Suprapubic skin (tissue), 4 donors: ENCODE measurements around the gene DNAJC4. TPM values are rescaled to one million over a fixed set of nuclear protein-coding genes. Genes with fewer than 3 reads are reported as not detected.

ENCODE experiments used
- DNase-seq, 2 donors: peaks; one replicate each; pipeline ENCODE4 v3.0.0-alpha.2; 2019; ENCODE audit warnings: low spot score in 2 of 2
- H3K27ac ChIP-seq: fragments of 200-600 bp; sonication (generic); one replicate; pipeline ENCODE4 v1.5.1; 2019
- H3K27me3 ChIP-seq: fragments of 200-600 bp; sonication (generic); one replicate; pipeline ENCODE4 v1.5.1; 2019
- H3K36me3 ChIP-seq: fragments of 200-600 bp; sonication (generic); one replicate; pipeline ENCODE4 v1.5.1; 2019
- H3K4me1 ChIP-seq: fragments of 200-600 bp; sonication (generic); one replicate; pipeline ENCODE4 v1.5.1; 2019
- H3K4me3 ChIP-seq: fragments of 200-600 bp; sonication (generic); one replicate; pipeline ENCODE4 v1.5.1; 2019; ENCODE audit warnings: mild to moderate bottlenecking
- H3K9me3 ChIP-seq: fragments of 200-600 bp; sonication (generic); one replicate; pipeline ENCODE4 v1.5.1; 2019
- CTCF ChIP-seq, 2 donors: fragments of 200-600 bp in 1 of 2; fragments of 450-650 bp in 1 of 2; sonication (generic) in 1 of 2; IDR thresholded peaks; one replicate each; pipeline ENCODE4 v1.5.1; 2016 to 2019; ENCODE audit warnings: antibody characterized with exemption in 2 of 2, mild to moderate bottlenecking in 1 of 2, moderate library complexity in 1 of 2
- EP300 ChIP-seq: sonication (generic); formaldehyde crosslinking; IDR thresholded peaks from one replicate; pipeline ENCODE4 v1.6.1; 2017; ENCODE audit warnings: antibody characterized with exemption
- POLR2A ChIP-seq, 2 donors: fragments of 450-650 bp; IDR thresholded peaks; one replicate each; pipeline ENCODE4 v1.6.1; 2017; ENCODE audit warnings: antibody characterized with exemption in 2 of 2, mild to moderate bottlenecking in 2 of 2, moderate library complexity in 2 of 2
- POLR2AphosphoS5 ChIP-seq, 3 donors: sonication (generic); formaldehyde crosslinking; IDR thresholded peaks; one replicate each; pipeline ENCODE4 v1.6.1; 2017; ENCODE audit warnings: antibody characterized with exemption in 3 of 3
- WGBS: methylation state at CpG from one replicate; pipeline ENCODE4 v1.1.5; 2018; 5-methylcytosine and 5-hydroxymethylcytosine counted together
- total RNA-seq, 4 donors: library from RNA; depleted of rRNA; stranded (reverse); fragments of >200 nt; gene quantifications; one replicate each; pipeline ENCODE4 v1.1.0, GENCODE V29; 2016

Gene DNAJC4
- total RNA-seq, 4 donors from 2014 or later = 26.9 to 55.1 (median 37.3) TPM

GRCh38 chr11:64240435-64241240 lies 10.3 kb downstream of the DNAJC4 start, which contains the start of gene FKBP2:
TSS of gene FKBP2 (plus strand) at chr11:64241095. CDS start at chr11:64242388, 1,293 bp downstream.
- Histone ChIP-seq H3K9me3 (no peaks in the 10 kb centered on the region), H3K36me3 (peaks cover 32% of the 10 kb centered on the region), H3K4me3 (peak within 1 kb of the TSS; percentile 84), H3K27me3 (no peaks in the 10 kb centered on the region), H3K4me1 (peaks cover 82% of the 10 kb centered on the region), H3K27ac (peak within 1 kb of the TSS; percentile 97)
- DNase-seq = peak; percentile 98
- TF ChIP-seq POLR2A (IDR thresholded peaks at IDR 0.05) = peak; percentile 61 to 86
- no peak for TF ChIP-seq CTCF (IDR thresholded peaks at IDR 0.05)
- TF ChIP-seq EP300 = no peak
- peak in 2 of 3 donors; percentile 36 to 97 for TF ChIP-seq POLR2AphosphoS5 (IDR thresholded peaks at IDR 0.05)
- 2% methylated on average over 16 of the region's 58 CpGs for WGBS

GRCh38 chr11:64241241-64241490 lies 10.8 kb downstream of the DNAJC4 start:
- H3K4me1 ChIP-seq = peaks cover 82% of the 10 kb centered on the region
- no peaks in the 10 kb centered on the region for H3K9me3 ChIP-seq
- peak overlapping the region; percentile 84 for H3K4me3 ChIP-seq
- 0% methylated on average over 1 of the region's 24 CpGs for WGBS
- TF ChIP-seq EP300 (no peak), CTCF (IDR thresholded peaks at IDR 0.05) (no peak), POLR2A (IDR thresholded peaks at IDR 0.05) (no peak), POLR2AphosphoS5 (IDR thresholded peaks at IDR 0.05) (no peak)
- H3K27me3 ChIP-seq = no peaks in the 10 kb centered on the region
- H3K27ac ChIP-seq = peak overlapping the region; percentile 97
- DNase-seq = peak; percentile 100
- peaks cover 32% of the 10 kb centered on the region for H3K36me3 ChIP-seq

- Histone ChIP-seq H3K4me3 (peak overlapping the region; percentile 84), H3K27ac (peak overlapping the region; percentile 97), H3K27me3 (no peaks in the 10 kb centered on the region), H3K36me3 (peaks cover 32% of the 10 kb centered on the region), H3K4me1 (peaks cover 80% of the 10 kb centered on the region), H3K9me3 (no peaks in the 10 kb centered on the region)
- TF ChIP-seq POLR2AphosphoS5 (IDR thresholded peaks at IDR 0.05) (peak in 1 of 3 donors; percentile 25), EP300 (no peak), POLR2A (IDR thresholded peaks at IDR 0.05) (no peak), CTCF (IDR thresholded peaks at IDR 0.05) (no peak)
- WGBS = 0% methylated on average over 20 of the region's 63 CpGs
- DNase-seq = peak in 1 of 2 donors; percentile 86
These were observed 11.4 kb downstream of the DNAJC4 start for GRCh38 chr11:64241491-64242374.

- Histone ChIP-seq H3K4me1 (peaks cover 74% of the 10 kb centered on the region), H3K9me3 (no peaks in the 10 kb centered on the region), H3K27ac (no peak overlapping the region), H3K4me3 (no peak overlapping the region), H3K36me3 (peaks cover 21% of the 10 kb centered on the region), H3K27me3 (no peaks in the 10 kb centered on the region)
- 85% methylated on average over 6 of the region's 8 CpGs for WGBS
- TF ChIP-seq EP300 (no peak), POLR2AphosphoS5 (IDR thresholded peaks at IDR 0.05) (no peak), CTCF (IDR thresholded peaks at IDR 0.05) (no peak), POLR2A (IDR thresholded peaks at IDR 0.05) (no peak)
- no peak for DNase-seq
These were observed 13.0 kb downstream of the DNAJC4 start for GRCh38 chr11:64243236-64243854.
